ENCODE data around the gene TRIM59.

TRIM59 gene

GRCh38 chr3:160447544-160447943, 2.0 kb downstream of the TRIM59 start:
- Histone ChIP-seq H3K79me2 (ENCODE audit: control insufficient read depth, insufficient read depth, low read length) (peaks cover 38% of the 10 kb centered on the region), H3K9ac (ENCODE audit: low read length) (peak overlapping the region; percentile 41), H3K27me3 (ENCODE audit: insufficient read depth, low read length, poor library complexity) (no peaks in the 10 kb centered on the region), H2BK120ac (ENCODE audit: low read depth, low read length) (no peak overlapping the region), H3K18ac (ENCODE audit: low read length) (no peak overlapping the region), H3K23ac (ENCODE audit: low read length) (no peak overlapping the region), H3K56ac (ENCODE audit: low read length) (no peak overlapping the region), H2BK15ac (replicated peaks; ENCODE audit: low read depth) (no peak overlapping the region), H3K4me2 (ENCODE audit: low read length) (no peak overlapping the region), H3K4me1 (ENCODE audit: control insufficient read depth, low read depth, low read length) (peaks cover 4% of the 10 kb centered on the region), H2AK5ac (ENCODE audit: low read length) (no peak overlapping the region), H4K5ac (ENCODE audit: low read length) (no peak overlapping the region), H4K8ac (ENCODE audit: low read depth, low read length) (no peak overlapping the region), H3K36me3 (ENCODE audit: control insufficient read depth, insufficient read depth, low read length) (no peaks in the 10 kb centered on the region), H2BK5ac (ENCODE audit: low read length) (no peak overlapping the region), H3K79me1 (ENCODE audit: low read length) (peaks cover 3% of the 10 kb centered on the region), H3K4me3 (ENCODE audit: low read length) (no peak overlapping the region), H3K4ac (ENCODE audit: low read depth, low read length) (no peak overlapping the region), H3K27ac (ENCODE audit: low read depth, low read length) (no peak overlapping the region)
- DNase-seq: no peak
- WGBS (ENCODE audit: extremely low coverage, insufficient coverage, low lambda C conversion rate): no CpG with 5 or more reads among the region's 3 CpGs

GRCh38 chr3:160446522-160447056, 3.0 kb downstream of the TRIM59 start:
- WGBS (ENCODE audit: extremely low coverage, insufficient coverage, low lambda C conversion rate): no CpG with 5 or more reads among the region's 13 CpGs

GRCh38 chr3:160445854-160446253, 3.7 kb downstream of the TRIM59 start:
- no peak overlapping the region for H3K23ac ChIP-seq (ENCODE audit: low read length)

More at GRCh38 chr3:160446522-160447056, 3.0 kb downstream of the TRIM59 start:
- no peak overlapping the region for H2BK15ac ChIP-seq (replicated peaks; ENCODE audit: low read depth)
- no peak overlapping the region for H3K9ac ChIP-seq (ENCODE audit: low read length)
- H3K4me2 ChIP-seq (ENCODE audit: low read length): no peak overlapping the region
- H3K27ac ChIP-seq (ENCODE audit: low read depth, low read length): no peak overlapping the region
- no peaks in the 10 kb centered on the region for H3K36me3 ChIP-seq (ENCODE audit: control insufficient read depth, insufficient read depth, low read length)
- H3K79me1 ChIP-seq (ENCODE audit: low read length): peaks cover 3% of the 10 kb centered on the region
- H4K5ac ChIP-seq (ENCODE audit: low read length): no peak overlapping the region
- no peak overlapping the region for H3K23ac ChIP-seq (ENCODE audit: low read length)
- H4K8ac ChIP-seq (ENCODE audit: low read depth, low read length): no peak overlapping the region
- H3K79me2 ChIP-seq (ENCODE audit: control insufficient read depth, insufficient read depth, low read length): peaks cover 44% of the 10 kb centered on the region
- H3K56ac ChIP-seq (ENCODE audit: low read length): no peak overlapping the region
- no peak overlapping the region for H2BK5ac ChIP-seq (ENCODE audit: low read length)
- H3K4ac ChIP-seq (ENCODE audit: low read depth, low read length): no peak overlapping the region
- peaks cover 4% of the 10 kb centered on the region for H3K4me1 ChIP-seq (ENCODE audit: control insufficient read depth, low read depth, low read length)
- no peak for DNase-seq
- H3K27me3 ChIP-seq (ENCODE audit: insufficient read depth, low read length, poor library complexity): no peaks in the 10 kb centered on the region
- H3K18ac ChIP-seq (ENCODE audit: low read length): no peak overlapping the region
- no peak overlapping the region for H2AK5ac ChIP-seq (ENCODE audit: low read length)
- H2BK120ac ChIP-seq (ENCODE audit: low read depth, low read length): no peak overlapping the region
- no peak overlapping the region for H3K4me3 ChIP-seq (ENCODE audit: low read length)

GRCh38 chr3:160444411-160444810, 5.2 kb downstream of the TRIM59 start:
- no peak overlapping the region for H3K18ac ChIP-seq (ENCODE audit: low read length)
- no peak overlapping the region for H2BK120ac ChIP-seq (ENCODE audit: low read depth, low read length)
- no peaks in the 10 kb centered on the region for H3K36me3 ChIP-seq (ENCODE audit: control insufficient read depth, insufficient read depth, low read length)
- H3K4me3 ChIP-seq (ENCODE audit: low read length): no peak overlapping the region
- no peak overlapping the region for H2BK15ac ChIP-seq (replicated peaks; ENCODE audit: low read depth)
- no peak overlapping the region for H2BK5ac ChIP-seq (ENCODE audit: low read length)
- H3K79me2 ChIP-seq (ENCODE audit: control insufficient read depth, insufficient read depth, low read length): peaks cover 49% of the 10 kb centered on the region
- H3K9ac ChIP-seq (ENCODE audit: low read length): no peak overlapping the region
- no CpG with 5 or more reads among the region's 1 CpG for WGBS (ENCODE audit: extremely low coverage, insufficient coverage, low lambda C conversion rate)
- H3K27ac ChIP-seq (ENCODE audit: low read depth, low read length): no peak overlapping the region
- no peak overlapping the region for H3K23ac ChIP-seq (ENCODE audit: low read length)
- H3K79me1 ChIP-seq (ENCODE audit: low read length): peaks cover 3% of the 10 kb centered on the region
- H4K5ac ChIP-seq (ENCODE audit: low read length): no peak overlapping the region
- no peak for DNase-seq
- H2AK5ac ChIP-seq (ENCODE audit: low read length): no peak overlapping the region
- H3K4ac ChIP-seq (ENCODE audit: low read depth, low read length): no peak overlapping the region
- H4K8ac ChIP-seq (ENCODE audit: low read depth, low read length): no peak overlapping the region
- H3K56ac ChIP-seq (ENCODE audit: low read length): no peak overlapping the region
- H3K27me3 ChIP-seq (ENCODE audit: insufficient read depth, low read length, poor library complexity): no peaks in the 10 kb centered on the region
- no peak overlapping the region for H3K4me2 ChIP-seq (ENCODE audit: low read length)
- peaks cover 2% of the 10 kb centered on the region for H3K4me1 ChIP-seq (ENCODE audit: control insufficient read depth, low read depth, low read length)

More at GRCh38 chr3:160445854-160446253, 3.7 kb downstream of the TRIM59 start:
- Histone ChIP-seq H3K18ac (ENCODE audit: low read length) (no peak overlapping the region), H3K79me1 (ENCODE audit: low read length) (peaks cover 3% of the 10 kb centered on the region), H3K27ac (ENCODE audit: low read depth, low read length) (no peak overlapping the region), H4K5ac (ENCODE audit: low read length) (no peak overlapping the region), H3K79me2 (ENCODE audit: control insufficient read depth, insufficient read depth, low read length) (peaks cover 44% of the 10 kb centered on the region), H3K4me1 (ENCODE audit: control insufficient read depth, low read depth, low read length) (peaks cover 4% of the 10 kb centered on the region), H3K9ac (ENCODE audit: low read length) (no peak overlapping the region), H3K4me3 (ENCODE audit: low read length) (no peak overlapping the region), H3K4me2 (ENCODE audit: low read length) (no peak overlapping the region), H2BK15ac (replicated peaks; ENCODE audit: low read depth) (no peak overlapping the region), H4K8ac (ENCODE audit: low read depth, low read length) (no peak overlapping the region), H3K27me3 (ENCODE audit: insufficient read depth, low read length, poor library complexity) (no peaks in the 10 kb centered on the region), H3K36me3 (ENCODE audit: control insufficient read depth, insufficient read depth, low read length) (no peaks in the 10 kb centered on the region), H2AK5ac (ENCODE audit: low read length) (no peak overlapping the region), H2BK5ac (ENCODE audit: low read length) (no peak overlapping the region), H3K4ac (ENCODE audit: low read depth, low read length) (no peak overlapping the region), H2BK120ac (ENCODE audit: low read depth, low read length) (no peak overlapping the region), H3K56ac (ENCODE audit: low read length) (no peak overlapping the region)
- no peak for DNase-seq
- WGBS (ENCODE audit: extremely low coverage, insufficient coverage, low lambda C conversion rate): no CpG with 5 or more reads among the region's 1 CpG

- no peak overlapping the region for H3K18ac ChIP-seq (ENCODE audit: low read length)
- DNase-seq: no peak
- H3K27me3 ChIP-seq (ENCODE audit: insufficient read depth, low read length, poor library complexity): no peaks in the 10 kb centered on the region
- H2AK5ac ChIP-seq (ENCODE audit: low read length): no peak overlapping the region
- H3K23ac ChIP-seq (ENCODE audit: low read length): no peak overlapping the region
- H2BK5ac ChIP-seq (ENCODE audit: low read length): no peak overlapping the region
- peaks cover 34% of the 10 kb centered on the region for H3K79me2 ChIP-seq (ENCODE audit: control insufficient read depth, insufficient read depth, low read length)
- H2BK15ac ChIP-seq (replicated peaks; ENCODE audit: low read depth): no peak overlapping the region
- H3K4ac ChIP-seq (ENCODE audit: low read depth, low read length): no peak overlapping the region
- no peak overlapping the region for H3K27ac ChIP-seq (ENCODE audit: low read depth, low read length)
- peaks cover 2% of the 10 kb centered on the region for H3K79me1 ChIP-seq (ENCODE audit: low read length)
- no peak overlapping the region for H3K56ac ChIP-seq (ENCODE audit: low read length)
- no peaks in the 10 kb centered on the region for H3K36me3 ChIP-seq (ENCODE audit: control insufficient read depth, insufficient read depth, low read length)
- peaks cover 2% of the 10 kb centered on the region for H3K4me1 ChIP-seq (ENCODE audit: control insufficient read depth, low read depth, low read length)
- no peak overlapping the region for H3K9ac ChIP-seq (ENCODE audit: low read length)
- H3K4me3 ChIP-seq (ENCODE audit: low read length): no peak overlapping the region
- H3K4me2 ChIP-seq (ENCODE audit: low read length): no peak overlapping the region
- no peak overlapping the region for H4K5ac ChIP-seq (ENCODE audit: low read length)
- WGBS (ENCODE audit: extremely low coverage, insufficient coverage, low lambda C conversion rate): no CpG with 5 or more reads among the region's 7 CpGs
- no peak overlapping the region for H2BK120ac ChIP-seq (ENCODE audit: low read depth, low read length)
- no peak overlapping the region for H4K8ac ChIP-seq (ENCODE audit: low read depth, low read length)
These were observed 8.9 kb downstream of the TRIM59 start for GRCh38 chr3:160440687-160441086.

GRCh38 chr3:160437083-160437455, 12.5 kb downstream of the TRIM59 start:
- Histone ChIP-seq H3K18ac (ENCODE audit: low read length) (no peak overlapping the region), H3K79me1 (ENCODE audit: low read length) (peaks cover 2% of the 10 kb centered on the region), H3K4me1 (ENCODE audit: control insufficient read depth, low read depth, low read length) (peaks cover 2% of the 10 kb centered on the region), H4K5ac (ENCODE audit: low read length) (no peak overlapping the region), H3K56ac (ENCODE audit: low read length) (no peak overlapping the region), H3K27me3 (ENCODE audit: insufficient read depth, low read length, poor library complexity) (no peaks in the 10 kb centered on the region), H3K9ac (ENCODE audit: low read length) (no peak overlapping the region), H3K27ac (ENCODE audit: low read depth, low read length) (no peak overlapping the region), H2BK5ac (ENCODE audit: low read length) (no peak overlapping the region), H3K4me3 (ENCODE audit: low read length) (no peak overlapping the region), H3K23ac (ENCODE audit: low read length) (no peak overlapping the region), H3K4ac (ENCODE audit: low read depth, low read length) (no peak overlapping the region), H2BK120ac (ENCODE audit: low read depth, low read length) (no peak overlapping the region), H2BK15ac (replicated peaks; ENCODE audit: low read depth) (no peak overlapping the region), H2AK5ac (ENCODE audit: low read length) (no peak overlapping the region), H4K8ac (ENCODE audit: low read depth, low read length) (no peak overlapping the region), H3K79me2 (ENCODE audit: control insufficient read depth, insufficient read depth, low read length) (peaks cover 20% of the 10 kb centered on the region), H3K4me2 (ENCODE audit: low read length) (no peak overlapping the region), H3K36me3 (ENCODE audit: control insufficient read depth, insufficient read depth, low read length) (no peaks in the 10 kb centered on the region)
- no CpG with 5 or more reads among the region's 5 CpGs for WGBS (ENCODE audit: extremely low coverage, insufficient coverage, low lambda C conversion rate)
- peak; percentile 25 for DNase-seq
